RWPE2 (cell line): ENCODE results near the gene TMEM121.

Experiments used
- ATAC-seq: fragments of 200-7000 bp; cut with Tn5 transposase; 3 replicates; pipeline ENCODE4 v1.9.1; 2021; ENCODE audit warnings: low read depth
- DNase-seq: peaks from one replicate; pipeline ENCODE4 v3.0.0-alpha.2; 2020; ENCODE audit warnings: low spot score
- H3K27ac ChIP-seq: fragments of 450-650 bp; 2 replicates; pipeline ENCODE4 v1.5.1; 2017; ENCODE audit warnings: mild to moderate bottlenecking; ENCODE audit not compliant: poor library complexity, severe bottlenecking
- H3K27me3 ChIP-seq: fragments of 250-450 bp; sonication (Bioruptor Pico); 2 replicates; pipeline ENCODE4 v1.5.1; 2021; ENCODE audit warnings: mild to moderate bottlenecking, moderate library complexity; ENCODE audit not compliant: insufficient read depth, poor library complexity, severe bottlenecking
- H3K36me3 ChIP-seq: fragments of 250-450 bp; sonication (Bioruptor Pico); 2 replicates; pipeline ENCODE4 v1.5.1; 2020; ENCODE audit warnings: low read depth, mild to moderate bottlenecking, moderate library complexity
- H3K4me1 ChIP-seq: fragments of 250-450 bp; sonication (Bioruptor Pico); 2 replicates; pipeline ENCODE4 v1.5.1; 2021; ENCODE audit warnings: mild to moderate bottlenecking, moderate library complexity; ENCODE audit not compliant: insufficient read depth, poor library complexity, severe bottlenecking
- H3K4me3 ChIP-seq: fragments of 250-450 bp; sonication (Bioruptor Pico); 2 replicates; pipeline ENCODE4 v1.5.1; 2021; ENCODE audit warnings: mild to moderate bottlenecking, moderate library complexity; ENCODE audit not compliant: severe bottlenecking
- H3K9me3 ChIP-seq: fragments of 250-450 bp; sonication (Bioruptor Pico); 2 replicates; pipeline ENCODE4 v1.5.1; 2021; ENCODE audit warnings: mild to moderate bottlenecking, moderate library complexity; ENCODE audit not compliant: severe bottlenecking
- CTCF ChIP-seq: fragments of 450-650 bp; IDR thresholded peaks from one replicate; pipeline ENCODE4 v1.5.1; 2017; ENCODE audit warnings: mild to moderate bottlenecking, moderate library complexity; ENCODE audit not compliant: poor library complexity, severe bottlenecking

TMEM121 gene

DNA sequence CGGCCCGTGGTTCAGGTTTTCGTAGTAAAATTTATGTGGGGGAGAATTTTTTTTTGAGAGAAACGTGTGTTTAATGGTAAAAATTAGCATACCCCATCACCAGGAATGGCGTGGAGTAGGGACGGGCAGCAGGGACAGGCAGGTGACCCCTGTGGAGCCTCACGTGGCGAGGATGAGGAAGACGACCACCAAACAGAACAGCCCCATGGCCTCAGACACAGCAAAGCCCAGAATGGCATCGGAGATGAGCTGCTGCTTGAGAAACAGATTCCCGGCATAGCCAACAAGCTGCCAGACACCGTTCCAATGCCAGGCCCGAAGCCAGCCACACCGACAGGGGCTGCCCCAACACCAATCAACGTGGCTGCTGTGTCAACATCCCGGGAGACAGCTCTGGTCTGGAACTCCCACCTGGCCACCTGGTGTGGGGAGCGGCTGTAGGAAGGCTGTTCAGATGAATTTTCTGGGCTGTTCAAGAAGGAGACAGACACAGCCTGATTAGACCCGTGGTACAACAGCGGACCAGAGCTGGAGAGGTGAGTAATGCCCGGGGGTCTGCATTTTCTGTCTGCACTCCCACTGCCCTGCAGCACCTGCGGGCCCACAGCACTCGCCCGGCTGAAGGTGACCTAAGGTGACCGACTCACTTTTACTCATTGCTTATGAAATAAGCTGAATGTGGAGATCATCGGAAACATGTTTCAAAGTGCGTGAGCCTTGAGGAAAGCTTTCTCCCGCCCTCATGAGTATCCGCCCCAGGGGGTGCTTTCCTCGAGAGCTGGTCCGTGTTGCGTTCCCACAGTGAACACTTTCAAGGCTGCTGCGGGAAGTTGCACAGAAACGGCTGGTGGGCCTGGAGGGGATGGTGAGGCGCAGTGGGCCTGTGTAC is 10.6 kb downstream of the TMEM121 start:
- ATAC-seq (no peak), DNase-seq (peak; percentile 66)
- Histone ChIP-seq H3K36me3 (no peaks in the 10 kb centered on the region), H3K27me3 (peaks cover 20% of the 10 kb centered on the region), H3K9me3 (no peaks in the 10 kb centered on the region), H3K4me1 (no peaks in the 10 kb centered on the region), H3K27ac (no peak overlapping the region), H3K4me3 (no peak overlapping the region)
- no peak for TF ChIP-seq CTCF

DNA sequence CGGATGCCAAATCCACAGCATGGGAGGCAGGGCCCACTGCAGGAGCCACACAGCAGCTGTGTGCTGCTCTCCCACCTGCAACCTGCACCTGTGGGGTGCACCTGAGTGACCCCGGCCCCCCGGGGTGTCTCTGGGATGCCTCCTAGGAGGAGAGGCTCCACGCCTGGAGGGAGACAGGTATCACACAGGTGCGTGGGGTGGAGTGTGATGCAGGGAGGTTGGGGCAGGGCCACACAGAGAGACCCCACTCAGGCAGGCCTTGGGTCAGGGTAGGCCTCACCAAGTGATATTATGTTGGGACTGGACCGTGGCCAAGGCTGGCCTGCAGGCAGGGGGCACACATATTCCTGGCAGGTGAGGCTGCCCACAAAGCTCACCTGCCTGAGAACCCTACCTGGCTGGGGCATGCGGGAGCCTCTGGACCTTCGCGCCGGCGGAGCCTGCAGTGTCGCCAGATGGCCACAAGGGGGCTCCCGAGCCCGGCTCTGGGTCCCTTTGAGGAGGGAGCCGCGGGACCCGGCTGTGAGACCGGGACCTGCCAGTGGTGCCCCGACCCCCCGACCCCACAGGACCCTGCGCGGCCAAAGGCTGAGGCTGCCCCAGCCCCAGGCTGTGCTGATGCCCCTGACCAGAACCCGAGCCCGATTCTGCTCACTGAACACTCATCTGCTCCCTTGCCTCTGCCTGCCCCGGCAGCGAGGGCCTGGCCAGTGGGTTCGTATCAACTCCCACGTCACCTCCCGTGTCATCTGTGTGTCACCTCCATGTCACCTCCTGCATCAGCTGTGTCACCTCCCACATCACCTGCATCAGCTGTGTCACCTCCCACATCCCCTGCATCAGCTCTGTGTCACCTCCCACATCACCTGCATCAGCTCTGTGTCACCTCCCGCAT is 11.4 kb downstream of the TMEM121 start:
- no peak overlapping the region for H3K4me3 ChIP-seq
- ATAC-seq (peak; percentile 76), DNase-seq (peak; percentile 67)
- TF ChIP-seq CTCF = peak; percentile 94
- H3K27me3 ChIP-seq = peaks cover 20% of the 10 kb centered on the region
- H3K36me3 ChIP-seq = no peaks in the 10 kb centered on the region
- H3K27ac ChIP-seq = no peak overlapping the region
- no peaks in the 10 kb centered on the region for H3K4me1 ChIP-seq
- no peaks in the 10 kb centered on the region for H3K9me3 ChIP-seq

- no peak for ATAC-seq
Observed at GRCh38 chr14:105538481-105539049, 12.2 kb downstream of the TMEM121 start.

GRCh38 chr14:105540811-105541210 is 14.4 kb downstream of the TMEM121 start:
- no peak overlapping the region for H3K27ac ChIP-seq
- ATAC-seq (no peak), DNase-seq (peak; percentile 35)
- TF ChIP-seq CTCF = no peak
- no peaks in the 10 kb centered on the region for H3K36me3 ChIP-seq
- H3K4me3 ChIP-seq = no peak overlapping the region
- peaks cover 19% of the 10 kb centered on the region for H3K27me3 ChIP-seq
- H3K9me3 ChIP-seq = peaks cover 5% of the 10 kb centered on the region
- no peaks in the 10 kb centered on the region for H3K4me1 ChIP-seq

More at GRCh38 chr14:105538481-105539049, 12.2 kb downstream of the TMEM121 start:
- Histone ChIP-seq H3K27ac (no peak overlapping the region), H3K27me3 (peaks cover 20% of the 10 kb centered on the region), H3K4me3 (no peak overlapping the region), H3K36me3 (no peaks in the 10 kb centered on the region), H3K9me3 (peaks cover 3% of the 10 kb centered on the region), H3K4me1 (no peaks in the 10 kb centered on the region)
- no peak for TF ChIP-seq CTCF
- DNase-seq = peak; percentile 64
